K562 (cell line): ENCODE measurements around the gene NIN. TPM values are rescaled to one million over a fixed set of nuclear protein-coding genes. Genes with fewer than 3 reads are reported as not detected.

Experiments used
- DNMT1 ChIP-seq: fragments of 450-650 bp; IDR thresholded peaks from 2 replicates; pipeline ENCODE4 v1.6.1; 2016; ENCODE audit warnings: antibody characterized with exemption, mild to moderate bottlenecking
- FOXA3 ChIP-seq, 2 experiments: fragments of 450-650 bp in 1 of 2; sonication (generic) in 1 of 2; formaldehyde crosslinking; IDR thresholded peaks in 1 of 2; conservative IDR thresholded peaks in 1 of 2; 2 replicates each; pipeline versions ENCODE4 v1.4.0 to v1.8.0; 2020 to 2022; ENCODE audit warnings: mild to moderate bottlenecking in 2 of 2, missing genetic modification reagents in 1 of 2
- GATAD2B ChIP-seq: fragments of 450-650 bp; IDR thresholded peaks from 2 replicates; pipeline ENCODE4 v1.6.1; 2017; ENCODE audit warnings: mild to moderate bottlenecking, borderline replicate concordance
- HNRNPH1 ChIP-seq: fragments of 200-400 bp; formaldehyde crosslinking; optimal IDR thresholded peaks from 2 replicates; pipeline ENCODE3; 2017; ENCODE audit warnings: low read depth, mild to moderate bottlenecking, low read length, moderate library complexity
- KLF13 ChIP-seq: fragments of 450-650 bp; IDR thresholded peaks from 2 replicates; pipeline ENCODE4 v1.6.1; 2016; ENCODE audit warnings: missing genetic modification characterization, low read depth, mild to moderate bottlenecking, missing compliant biosample characterization, moderate library complexity, borderline replicate concordance
- PHF20 ChIP-seq: fragments of 450-650 bp; IDR thresholded peaks from 2 replicates; pipeline ENCODE4 v1.6.1; 2018; ENCODE audit not compliant: partially characterized antibody
- SMAD3 ChIP-seq: fragments of 450-650 bp; formaldehyde crosslinking; conservative IDR thresholded peaks from 2 replicates; pipeline ENCODE4 v1.4.0; 2020; ENCODE audit warnings: mild to moderate bottlenecking
- TFE3 ChIP-seq: fragments of 450-650 bp; formaldehyde crosslinking; IDR thresholded peaks from 2 replicates; pipeline ENCODE4 v1.4.0; 2020; ENCODE audit warnings: mild to moderate bottlenecking, mixed read lengths
- ZBTB1 ChIP-seq: sonication (generic); formaldehyde crosslinking; IDR thresholded peaks from 2 replicates; pipeline ENCODE4 v1.8.1; 2023; ENCODE audit warnings: missing genetic modification reagents, low read depth, mild to moderate bottlenecking, borderline replicate concordance
- ZEB2 ChIP-seq: fragments of 450-650 bp; IDR thresholded peaks from 2 replicates; pipeline ENCODE4 v1.6.1; 2016
- ZNF778 ChIP-seq: fragments of 450-650 bp; formaldehyde crosslinking; IDR thresholded peaks from 2 replicates; pipeline ENCODE4 v1.4.0; 2020; ENCODE audit warnings: mild to moderate bottlenecking, moderate library complexity
- polyA plus RNA-seq, 8 experiments: library from polyadenylated mRNA; depleted of rRNA in 4 of 8; stranded (reverse) in 5 of 8; unstranded in 3 of 8; fragments of >200 nt; fragmentation: Nextera tagmentation in 2 of 8; fragmentation: Illumina TruSeq in 1 of 8; extraction: Ambion mirVana in 2 of 8; extraction: Trizol in 1 of 8; gene quantifications; 2 replicates each; pipeline versions ENCODE4 v1.2.1 to v1.2.3, GENCODE V29; 2011 to 2014; ENCODE audit warnings: inconsistent platforms in 1 of 8, missing spikeins in 1 of 8
- total RNA-seq, 7 experiments: library from RNA; depleted of rRNA in 6 of 7; stranded (reverse); fragments of >200 nt in 6 of 7; fragmentation: Illumina TruSeq in 2 of 7; extraction: Trizol in 2 of 7; gene quantifications; 2 replicates each; pipeline versions ENCODE4 v1.2.1 to v1.2.3, GENCODE V29; 2011 to 2021; ENCODE audit warnings: low replicate concordance in 1 of 7

NIN gene
- total and polyA plus RNA-seq, 9 of the 15 experiments (the other 6 are each of a cell fraction or from before 2014, with no cell fraction given), result 0.84 to 8.4 (median 5.0) TPM

- no peak for TF ChIP-seq HNRNPH1
- no peak for TF ChIP-seq TFE3 (CRISPR knock-in tag)
- TF ChIP-seq PHF20, result no peak
- TF ChIP-seq SMAD3 (CRISPR knock-in tag), result no peak
- TF ChIP-seq KLF13, result no peak
- TF ChIP-seq GATAD2B, result no peak
- no peak for TF ChIP-seq ZEB2
- TF ChIP-seq DNMT1, result no peak
- TF ChIP-seq FOXA3 (CRISPR knock-in tag; conservative IDR thresholded peaks at IDR 0.05 in 1 of 2, IDR thresholded peaks at IDR 0.05 in 1 of 2), result no peak
- no peak for TF ChIP-seq ZNF778 (CRISPR knock-in tag)
- no peak for TF ChIP-seq ZBTB1 (CRISPR knock-in tag)
Observed at GRCh38 chr14:50825307-50825706, 5.7 kb downstream of the NIN start (continued).
